Measurements from ENCODE around the gene ERGIC3. TPM values are rescaled to one million over a fixed set of nuclear protein-coding genes. Genes with fewer than 3 reads are reported as not detected.

The ERGIC3 gene
- total RNA-seq, 4 donors from 2014 or later: 121 to 260 (median 189) TPM

- intact Hi-C loops (cut with DNase I): no loop called here
- Histone ChIP-seq H3K36me3 (peaks cover 27 to 100% (median 30%) of the 10 kb centered on the region in 3 donors), H3K4me3 (no peak overlapping the region), H3K4me1 (no peaks in the 10 kb centered on the region), H3K9me3 (no peaks in the 10 kb centered on the region), H3K27me3 (no peaks in the 10 kb centered on the region), H3K27ac (no peak overlapping the region)
- 83 to 93% methylated on average over 2 to 3 of the region's 3 CpGs for WGBS, 2 donors
- TF ChIP-seq CTCF (IDR thresholded peaks at IDR 0.05) (no peak), POLR2A (IDR thresholded peaks at IDR 0.05) (no peak)
- DNase-seq: no peak
These were observed 35.7 kb upstream of the ERGIC3 start for GRCh38 chr20:35506179-35506578.

GRCh38 chr20:35506872-35507638 lies 34.8 kb upstream of the ERGIC3 start:
- Histone ChIP-seq H3K9me3 (no peaks in the 10 kb centered on the region), H3K36me3 (peaks cover 32 to 100% (median 33%) of the 10 kb centered on the region in 3 donors), H3K4me3 (no peak overlapping the region), H3K27ac (no peak overlapping the region), H3K27me3 (no peaks in the 10 kb centered on the region), H3K4me1 (no peaks in the 10 kb centered on the region)
- DNase-seq: no peak
- TF ChIP-seq POLR2A (IDR thresholded peaks at IDR 0.05) (no peak), CTCF (IDR thresholded peaks at IDR 0.05) (no peak)
- intact Hi-C loops (cut with DNase I): no loop called here
- WGBS, 2 donors: 80 to 92% methylated on average over 4 to 6 of the region's 6 CpGs

- Histone ChIP-seq H3K27me3 (no peaks in the 10 kb centered on the region), H3K36me3 (peaks cover 18 to 99% (median 28%) of the 10 kb centered on the region in 3 donors), H3K9me3 (no peaks in the 10 kb centered on the region), H3K4me3 (no peak overlapping the region), H3K4me1 (no peaks in the 10 kb centered on the region), H3K27ac (no peak overlapping the region)
- intact Hi-C loops (cut with DNase I): no loop called here
- no peak for TF ChIP-seq POLR2A (IDR thresholded peaks at IDR 0.05)
- no peak for DNase-seq
- WGBS, 2 donors: 63 to 77% methylated on average over 2 to 3 of the region's 10 CpGs
These were observed 33.2 kb upstream of the ERGIC3 start for GRCh38 chr20:35508493-35509218.

- no peak for DNase-seq
- H3K9me3 ChIP-seq: no peaks in the 10 kb centered on the region
- intact Hi-C loops (cut with DNase I): no loop called here
- no peak for TF ChIP-seq CTCF (IDR thresholded peaks at IDR 0.05)
- TF ChIP-seq POLR2A (IDR thresholded peaks at IDR 0.05): no peak
- H3K27ac ChIP-seq: no peak overlapping the region
- WGBS, 2 donors: 77 to 91% methylated on average over 7 to 10 of the region's 12 CpGs
- H3K4me3 ChIP-seq: no peak overlapping the region
- H3K27me3 ChIP-seq: no peaks in the 10 kb centered on the region
- peaks cover 7 to 97% (median 28%) of the 10 kb centered on the region in 3 donors for H3K36me3 ChIP-seq
- no peaks in the 10 kb centered on the region for H3K4me1 ChIP-seq
These were observed 30.7 kb upstream of the ERGIC3 start for GRCh38 chr20:35510951-35511735.

GRCh38 chr20:35511814-35512420 lies 30.0 kb upstream of the ERGIC3 start:
- no peaks in the 10 kb centered on the region for H3K4me1 ChIP-seq
- DNase-seq: no peak
- H3K27ac ChIP-seq: no peak overlapping the region
- no peaks in the 10 kb centered on the region for H3K27me3 ChIP-seq
- no peak for TF ChIP-seq POLR2A (IDR thresholded peaks at IDR 0.05)
- peak in 5 of 6 experiments; percentile 43 to 72 (median 57) for TF ChIP-seq CTCF (IDR thresholded peaks at IDR 0.05)
- intact Hi-C loops (cut with DNase I): no loop called here
- no peaks in the 10 kb centered on the region for H3K9me3 ChIP-seq
- peaks cover 7 to 89% (median 28%) of the 10 kb centered on the region in 3 donors for H3K36me3 ChIP-seq
- 78 to 93% methylated on average over 2 of the region's 2 CpGs for WGBS, 2 donors
- no peak overlapping the region for H3K4me3 ChIP-seq

Data from esophagus squamous epithelium (tissue), 5 donors.